ENCODE measurements around the gene SRGAP1. TPM values are rescaled to one million over a fixed set of nuclear protein-coding genes. Genes with fewer than 3 reads are reported as not detected.

Gene SRGAP1
- polyA plus RNA-seq, 1 donor from 2014 or later = 4.8 TPM

DNA sequence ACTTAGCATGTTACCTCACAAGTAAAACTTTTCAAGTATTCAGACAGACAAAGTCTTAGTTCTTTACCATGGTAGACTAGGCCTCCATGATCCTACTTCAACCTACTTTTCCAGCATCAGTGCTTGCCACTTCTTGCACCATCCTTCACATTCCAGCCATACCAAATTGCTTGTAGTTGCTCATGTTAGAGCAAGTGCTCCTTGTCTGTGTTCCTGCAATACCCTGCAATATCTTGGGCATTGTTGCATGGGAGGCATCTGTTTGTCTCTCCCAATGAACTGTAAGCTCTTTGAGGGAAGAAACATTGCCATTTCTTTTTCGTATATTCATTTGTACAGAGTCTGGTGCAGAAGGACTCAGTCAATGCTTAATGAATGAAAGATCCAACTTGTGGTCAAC, 78.0 kb downstream of the SRGAP1 start:
- H3K4me3 ChIP-seq (ENCODE audit: low read length) = no peak overlapping the region
- no peaks in the 10 kb centered on the region for H4K20me1 ChIP-seq (ENCODE audit: insufficient read depth)
- H2AFZ ChIP-seq (ENCODE audit: low read depth, low read length) = no peak overlapping the region
- no peak overlapping the region for H3K4me2 ChIP-seq (ENCODE audit: low read length)
- H3K9ac ChIP-seq (ENCODE audit: low read length) = no peak overlapping the region
- no peaks in the 10 kb centered on the region for H3K9me3 ChIP-seq (ENCODE audit: low read length)
- H3K27ac ChIP-seq (ENCODE audit: low read length) = no peak overlapping the region
- no peaks in the 10 kb centered on the region for H3F3A ChIP-seq (ENCODE audit: insufficient read depth, low read length, poor library complexity, severe bottlenecking)
- H3K27me3 ChIP-seq (ENCODE audit: insufficient read depth, low read depth, low read length) = no peaks in the 10 kb centered on the region
- H3K9me2 ChIP-seq (ENCODE audit: insufficient read depth, low read length) = no peaks in the 10 kb centered on the region
- TF ChIP-seq EP300 (conservative IDR thresholded peaks at IDR 0.05; ENCODE audit: poor library complexity, severe bottlenecking) = no peak
- no peak for TF ChIP-seq MXI1 (conservative IDR thresholded peaks at IDR 0.05; ENCODE audit: poor library complexity, severe bottlenecking)
- no peak for TF ChIP-seq POLR2AphosphoS5 (IDR thresholded peaks at IDR 0.05)
- TF ChIP-seq, protein P1, sequence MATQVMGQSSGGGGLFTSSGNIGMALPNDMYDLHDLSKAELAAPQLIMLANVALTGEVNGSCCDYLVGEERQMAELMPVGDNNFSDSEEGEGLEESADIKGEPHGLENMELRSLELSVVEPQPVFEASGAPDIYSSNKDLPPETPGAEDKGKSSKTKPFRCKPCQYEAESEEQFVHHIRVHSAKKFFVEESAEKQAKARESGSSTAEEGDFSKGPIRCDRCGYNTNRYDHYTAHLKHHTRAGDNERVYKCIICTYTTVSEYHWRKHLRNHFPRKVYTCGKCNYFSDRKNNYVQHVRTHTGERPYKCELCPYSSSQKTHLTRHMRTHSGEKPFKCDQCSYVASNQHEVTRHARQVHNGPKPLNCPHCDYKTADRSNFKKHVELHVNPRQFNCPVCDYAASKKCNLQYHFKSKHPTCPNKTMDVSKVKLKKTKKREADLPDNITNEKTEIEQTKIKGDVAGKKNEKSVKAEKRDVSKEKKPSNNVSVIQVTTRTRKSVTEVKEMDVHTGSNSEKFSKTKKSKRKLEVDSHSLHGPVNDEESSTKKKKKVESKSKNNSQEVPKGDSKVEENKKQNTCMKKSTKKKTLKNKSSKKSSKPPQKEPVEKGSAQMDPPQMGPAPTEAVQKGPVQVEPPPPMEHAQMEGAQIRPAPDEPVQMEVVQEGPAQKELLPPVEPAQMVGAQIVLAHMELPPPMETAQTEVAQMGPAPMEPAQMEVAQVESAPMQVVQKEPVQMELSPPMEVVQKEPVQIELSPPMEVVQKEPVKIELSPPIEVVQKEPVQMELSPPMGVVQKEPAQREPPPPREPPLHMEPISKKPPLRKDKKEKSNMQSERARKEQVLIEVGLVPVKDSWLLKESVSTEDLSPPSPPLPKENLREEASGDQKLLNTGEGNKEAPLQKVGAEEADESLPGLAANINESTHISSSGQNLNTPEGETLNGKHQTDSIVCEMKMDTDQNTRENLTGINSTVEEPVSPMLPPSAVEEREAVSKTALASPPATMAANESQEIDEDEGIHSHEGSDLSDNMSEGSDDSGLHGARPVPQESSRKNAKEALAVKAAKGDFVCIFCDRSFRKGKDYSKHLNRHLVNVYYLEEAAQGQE (IDR thresholded peaks at IDR 0.05; ENCODE audit: borderline replicate concordance) = no peak
- TF ChIP-seq EZH2 (IDR thresholded peaks at IDR 0.05; ENCODE audit: borderline replicate concordance, insufficient read depth, low read length, poor library complexity, severe bottlenecking) = no peak
- TF ChIP-seq TAF1 (IDR thresholded peaks at IDR 0.05; ENCODE audit: low read depth) = no peak
- no peak for TF ChIP-seq SMC3 (conservative IDR thresholded peaks at IDR 0.05; ENCODE audit: poor library complexity)
- no peaks in the 10 kb centered on the region for H3K36me3 ChIP-seq (ENCODE audit: insufficient read depth, low read length)
- H3K79me2 ChIP-seq (replicated peaks; ENCODE audit: insufficient read depth, low read length) = peaks cover 33% of the 10 kb centered on the region

DNA sequence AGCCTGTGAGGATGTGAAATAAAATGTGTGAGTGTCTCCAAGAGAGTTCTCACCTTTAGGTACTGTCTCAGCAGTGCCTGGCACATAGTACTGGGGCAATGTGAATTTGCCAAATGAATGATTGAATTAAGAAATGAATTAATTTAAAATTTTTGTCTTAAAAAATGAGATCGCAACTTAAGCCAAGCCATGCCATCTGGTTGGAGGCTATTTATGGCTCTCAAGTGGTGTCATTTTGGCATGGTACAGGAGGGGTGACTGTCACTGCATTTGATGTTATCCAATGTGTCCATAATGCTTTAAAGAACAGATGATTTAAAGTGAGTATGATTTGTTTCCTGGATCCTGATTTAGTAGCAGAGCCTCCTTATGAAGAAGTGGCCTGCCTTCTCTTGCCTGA, 80.3 kb downstream of the SRGAP1 start:
- Histone ChIP-seq H3K4me3 (ENCODE audit: low read length) (no peak overlapping the region), H3K27me3 (ENCODE audit: insufficient read depth, low read depth, low read length) (no peaks in the 10 kb centered on the region), H2AFZ (ENCODE audit: low read depth, low read length) (no peak overlapping the region), H4K20me1 (ENCODE audit: insufficient read depth) (no peaks in the 10 kb centered on the region), H3K79me2 (replicated peaks; ENCODE audit: insufficient read depth, low read length) (peaks cover 33% of the 10 kb centered on the region), H3F3A (ENCODE audit: insufficient read depth, low read length, poor library complexity, severe bottlenecking) (no peaks in the 10 kb centered on the region), H3K9ac (ENCODE audit: low read length) (no peak overlapping the region), H3K36me3 (ENCODE audit: insufficient read depth, low read length) (no peaks in the 10 kb centered on the region), H3K9me3 (ENCODE audit: low read length) (no peaks in the 10 kb centered on the region), H3K9me2 (ENCODE audit: insufficient read depth, low read length) (no peaks in the 10 kb centered on the region), H3K4me2 (ENCODE audit: low read length) (no peak overlapping the region), H3K27ac (ENCODE audit: low read length) (no peak overlapping the region)
- TF ChIP-seq EZH2 (IDR thresholded peaks at IDR 0.05; ENCODE audit: borderline replicate concordance, insufficient read depth, low read length, poor library complexity, severe bottlenecking) = no peak
- no peak for TF ChIP-seq EP300 (conservative IDR thresholded peaks at IDR 0.05; ENCODE audit: poor library complexity, severe bottlenecking)
- TF ChIP-seq POLR2AphosphoS5 (IDR thresholded peaks at IDR 0.05) = no peak
- TF ChIP-seq RAD21 (conservative IDR thresholded peaks at IDR 0.05) = no peak
- TF ChIP-seq TAF1 (IDR thresholded peaks at IDR 0.05; ENCODE audit: low read depth) = no peak
- TF ChIP-seq SMC3 (conservative IDR thresholded peaks at IDR 0.05; ENCODE audit: poor library complexity) = no peak
- TF ChIP-seq, protein P1 (IDR thresholded peaks at IDR 0.05; ENCODE audit: borderline replicate concordance) = no peak
- no peak for TF ChIP-seq MXI1 (conservative IDR thresholded peaks at IDR 0.05; ENCODE audit: poor library complexity, severe bottlenecking)
- TF ChIP-seq, protein P2, sequence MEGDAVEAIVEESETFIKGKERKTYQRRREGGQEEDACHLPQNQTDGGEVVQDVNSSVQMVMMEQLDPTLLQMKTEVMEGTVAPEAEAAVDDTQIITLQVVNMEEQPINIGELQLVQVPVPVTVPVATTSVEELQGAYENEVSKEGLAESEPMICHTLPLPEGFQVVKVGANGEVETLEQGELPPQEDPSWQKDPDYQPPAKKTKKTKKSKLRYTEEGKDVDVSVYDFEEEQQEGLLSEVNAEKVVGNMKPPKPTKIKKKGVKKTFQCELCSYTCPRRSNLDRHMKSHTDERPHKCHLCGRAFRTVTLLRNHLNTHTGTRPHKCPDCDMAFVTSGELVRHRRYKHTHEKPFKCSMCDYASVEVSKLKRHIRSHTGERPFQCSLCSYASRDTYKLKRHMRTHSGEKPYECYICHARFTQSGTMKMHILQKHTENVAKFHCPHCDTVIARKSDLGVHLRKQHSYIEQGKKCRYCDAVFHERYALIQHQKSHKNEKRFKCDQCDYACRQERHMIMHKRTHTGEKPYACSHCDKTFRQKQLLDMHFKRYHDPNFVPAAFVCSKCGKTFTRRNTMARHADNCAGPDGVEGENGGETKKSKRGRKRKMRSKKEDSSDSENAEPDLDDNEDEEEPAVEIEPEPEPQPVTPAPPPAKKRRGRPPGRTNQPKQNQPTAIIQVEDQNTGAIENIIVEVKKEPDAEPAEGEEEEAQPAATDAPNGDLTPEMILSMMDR (IDR thresholded peaks at IDR 0.05; ENCODE audit: poor library complexity, severe bottlenecking) = no peak

Data from neural cell (in vitro differentiated cells).